ENCODE data around the gene SPANXC.
"Not testable (repeated sequence)": the region's sequence is repeated elsewhere in the genome, so short reads cannot be mapped to it uniquely, and the experiment has no call there.

The SPANXC gene

DNA sequence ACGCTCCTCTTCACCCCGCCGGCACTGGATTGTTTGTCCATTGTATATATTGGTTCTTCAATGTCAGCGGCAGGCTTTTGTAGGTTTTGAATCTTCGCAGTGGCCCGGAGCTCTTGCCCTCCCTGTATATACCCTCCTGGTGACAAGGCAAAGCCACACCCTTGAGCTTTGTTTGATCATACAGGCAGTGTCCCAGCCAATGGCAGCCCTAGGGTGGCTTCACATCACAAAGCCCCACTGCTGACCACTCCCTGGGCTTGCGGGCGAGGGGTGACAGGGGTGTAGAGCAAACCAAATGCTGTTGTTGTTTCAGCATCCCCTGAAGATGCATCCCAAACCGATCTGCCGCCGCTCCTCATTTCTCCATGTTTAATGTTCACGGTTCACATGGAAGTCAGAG is at the start of gene SPANXC:
Gene SPANXC, minus strand, starts transcription at position 101 of the 400 bp plus-strand sequence. Its CDS starts 60 bp downstream, at position 41.
- not testable (repeated sequence) for DNase-seq

DNA sequence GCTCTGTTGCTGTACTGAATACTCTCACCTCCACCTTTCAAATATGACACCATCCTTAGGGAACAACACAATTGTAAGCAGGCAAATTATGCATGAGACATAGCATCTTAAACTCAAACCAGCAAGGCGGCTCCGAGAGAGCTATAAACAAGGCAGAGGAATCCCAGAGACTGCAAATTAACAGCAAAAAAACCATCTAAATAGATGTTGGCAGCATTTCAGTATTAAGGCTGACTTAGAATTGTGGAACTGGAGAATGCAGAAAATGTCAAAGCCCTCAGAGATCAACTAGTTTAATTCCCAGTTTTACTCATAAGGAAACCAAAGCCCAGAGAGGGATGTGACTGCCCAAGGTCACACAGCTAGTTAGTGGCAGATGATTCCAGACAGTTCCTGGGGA is 37.2 kb upstream of the SPANXC start:
- DNase-seq, result no peak

GRCh38 chrX:141278306-141278705 is 36.0 kb upstream of the SPANXC start:
- DNase-seq, result peak in 1 of 2 donors; percentile 11

DNA sequence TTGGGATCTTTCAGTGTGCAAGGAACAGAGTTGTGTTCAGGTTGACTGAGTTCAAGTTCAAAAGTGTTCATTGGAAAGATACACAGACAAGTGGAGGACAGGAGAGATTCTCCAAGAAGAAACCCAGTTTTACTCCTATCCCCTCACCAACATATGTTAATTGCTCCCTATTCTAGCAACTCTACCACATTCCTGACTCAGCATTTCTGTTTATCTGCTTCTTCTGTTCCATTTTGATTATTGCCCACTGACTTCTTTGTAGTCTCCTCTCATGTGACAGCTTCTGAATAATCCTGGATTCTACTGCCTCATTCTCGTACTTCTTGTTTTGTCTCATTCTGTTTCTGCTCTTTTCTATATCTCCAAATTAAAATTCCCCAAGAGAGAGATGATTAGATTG is 15.8 kb upstream of the SPANXC start:
- DNase-seq, result no peak

DNA sequence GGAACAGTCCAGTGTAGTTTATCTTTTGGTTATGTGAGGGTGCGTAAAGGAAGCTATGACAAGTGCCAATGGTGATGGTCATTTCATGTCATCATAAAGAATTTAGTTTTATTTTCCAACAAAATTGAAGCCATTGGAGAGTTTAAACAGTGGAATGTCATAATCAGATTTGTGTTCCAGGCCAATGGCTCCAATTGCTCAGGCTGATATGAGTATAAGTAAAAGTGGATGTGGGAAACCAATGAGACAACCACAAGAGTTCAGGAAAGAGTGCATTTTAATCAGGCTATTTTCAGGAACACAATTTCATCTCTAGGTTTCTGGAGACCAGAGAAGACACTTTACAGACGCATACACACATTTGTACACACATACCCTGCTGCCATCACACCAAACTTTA is 20.7 kb downstream of the SPANXC start:
- DNase-seq, result no peak

DNA sequence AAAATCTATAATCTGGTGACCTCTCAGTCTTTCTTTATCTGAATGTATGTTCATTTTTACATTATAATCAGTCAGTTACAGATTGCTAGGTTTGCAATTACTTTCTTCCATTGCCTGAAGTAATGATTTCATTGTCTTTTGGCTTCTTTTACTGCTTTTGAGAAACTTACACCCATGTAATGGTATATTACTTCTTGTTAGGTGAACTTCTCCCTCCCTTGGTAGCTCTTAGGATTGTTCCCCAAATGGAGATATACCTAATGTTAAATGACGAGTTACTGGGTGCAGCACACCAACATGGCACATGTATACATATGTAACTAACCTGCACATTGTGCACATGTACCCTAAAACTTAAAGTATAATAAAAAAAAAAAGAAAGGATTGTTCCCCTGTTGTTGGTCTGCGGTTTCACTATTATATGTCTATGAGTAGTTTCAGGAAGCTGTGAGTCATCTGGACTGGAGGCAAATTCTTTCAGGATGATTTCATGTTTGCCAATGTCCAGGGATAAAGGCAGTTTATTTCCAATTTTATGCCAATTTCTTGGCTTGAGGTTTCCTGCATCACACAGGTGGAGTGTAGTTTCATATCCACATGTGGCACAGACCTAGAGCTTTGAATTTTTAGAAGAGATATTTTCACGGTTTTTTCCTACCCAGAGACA is 21.8 kb downstream of the SPANXC start:
- no peak for DNase-seq

DNA sequence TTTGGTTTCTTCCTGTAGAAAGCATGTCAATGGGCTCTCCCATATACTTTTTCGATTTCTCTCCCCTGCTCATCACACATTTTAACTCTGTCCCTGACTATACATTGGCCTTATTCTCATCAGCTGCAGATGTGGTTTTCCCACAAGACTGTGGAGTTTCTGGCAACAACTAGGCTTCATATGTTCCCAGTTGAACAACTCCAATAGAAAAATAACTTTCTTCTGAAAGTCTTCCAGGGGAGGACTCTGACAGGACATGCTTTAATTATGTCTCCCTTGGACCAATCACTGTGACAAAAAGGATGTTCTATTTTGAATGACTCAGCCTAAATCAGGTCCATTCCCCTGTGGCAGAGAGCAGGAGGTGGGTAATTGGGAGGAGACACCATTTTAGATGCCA is 28.1 kb downstream of the SPANXC start:
- DNase-seq, result no peak

DNA sequence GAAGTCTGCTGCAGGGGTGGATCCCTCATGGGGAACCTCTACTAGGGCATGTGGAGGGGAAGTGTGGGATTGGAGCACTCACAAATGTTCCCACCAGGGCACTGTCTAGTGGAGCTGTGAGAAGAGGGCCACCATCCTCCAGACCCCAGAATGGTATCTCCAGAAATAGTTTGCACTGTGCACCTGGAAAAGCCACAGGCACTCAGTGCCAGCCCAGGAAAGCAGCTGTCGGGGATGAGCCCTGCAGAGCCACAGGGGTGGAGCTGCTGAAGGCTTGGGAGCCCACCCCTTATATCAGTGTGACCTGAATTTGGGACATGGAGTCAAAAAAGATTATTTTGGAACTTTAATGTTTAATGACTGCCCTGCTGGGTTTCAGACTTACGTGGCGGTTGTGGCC is 40.4 kb downstream of the SPANXC start:
- DNase-seq, result no peak
